Measurements from ENCODE around the gene KLHL8.

Gene KLHL8

DNA sequence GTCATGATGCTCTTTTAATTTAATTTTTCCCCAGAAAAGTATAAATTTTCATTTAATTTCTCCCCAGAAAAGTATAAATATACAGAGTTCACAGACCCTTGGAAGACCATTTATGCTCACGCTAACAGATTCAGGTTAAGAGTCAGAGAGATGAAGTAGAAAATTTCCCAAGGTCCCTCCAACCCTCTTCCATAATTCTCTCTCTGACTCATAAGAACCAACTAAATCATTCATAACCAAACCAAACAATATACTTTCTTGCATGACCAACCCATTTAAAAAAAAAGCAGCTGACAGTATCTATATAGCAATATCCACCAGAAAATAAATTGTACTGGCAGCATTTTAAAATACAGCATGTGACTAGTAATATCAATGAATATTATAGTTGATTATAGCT is 3.9 kb downstream of the KLHL8 start:
- peaks cover 80% of the 10 kb centered on the region for H3K79me2 ChIP-seq (ENCODE audit: low read length)
- H2AFZ ChIP-seq (ENCODE audit: low read depth, low read length): no peak overlapping the region
- no peak overlapping the region for H3K4me2 ChIP-seq (ENCODE audit: low read length)

GRCh38 chr4:87213421-87214075 is 6.9 kb downstream of the KLHL8 start:
- Histone ChIP-seq H3K27ac (ENCODE audit: low read length) (no peak overlapping the region), H3K4me1 (ENCODE audit: low read length) (peaks cover 8% of the 10 kb centered on the region), H3K36me3 (replicated peaks; ENCODE audit: low read depth, low read length) (no peaks in the 10 kb centered on the region), H3K4me3 (ENCODE audit: low read length) (no peak overlapping the region), H4K20me1 (ENCODE audit: insufficient read depth, low read length) (0 out of 2 replicates have a peak, but pooled peaks cover 10% of the 10 kb centered on the region), H3K4me2 (ENCODE audit: low read length) (no peak overlapping the region), H3K79me2 (ENCODE audit: low read length) (peaks cover 85% of the 10 kb centered on the region), H3K27me3 (ENCODE audit: low read depth, low read length) (no peaks in the 10 kb centered on the region), H3K9ac (ENCODE audit: low read length) (no peak overlapping the region), H2AFZ (ENCODE audit: low read depth, low read length) (no peak overlapping the region), H3K9me3 (ENCODE audit: insufficient read depth, low read length) (no peaks in the 10 kb centered on the region)
- no peak for TF ChIP-seq EZH2phosphoT487 (IDR thresholded peaks at IDR 0.05; ENCODE audit: low read depth)
- TF ChIP-seq, protein P1, sequence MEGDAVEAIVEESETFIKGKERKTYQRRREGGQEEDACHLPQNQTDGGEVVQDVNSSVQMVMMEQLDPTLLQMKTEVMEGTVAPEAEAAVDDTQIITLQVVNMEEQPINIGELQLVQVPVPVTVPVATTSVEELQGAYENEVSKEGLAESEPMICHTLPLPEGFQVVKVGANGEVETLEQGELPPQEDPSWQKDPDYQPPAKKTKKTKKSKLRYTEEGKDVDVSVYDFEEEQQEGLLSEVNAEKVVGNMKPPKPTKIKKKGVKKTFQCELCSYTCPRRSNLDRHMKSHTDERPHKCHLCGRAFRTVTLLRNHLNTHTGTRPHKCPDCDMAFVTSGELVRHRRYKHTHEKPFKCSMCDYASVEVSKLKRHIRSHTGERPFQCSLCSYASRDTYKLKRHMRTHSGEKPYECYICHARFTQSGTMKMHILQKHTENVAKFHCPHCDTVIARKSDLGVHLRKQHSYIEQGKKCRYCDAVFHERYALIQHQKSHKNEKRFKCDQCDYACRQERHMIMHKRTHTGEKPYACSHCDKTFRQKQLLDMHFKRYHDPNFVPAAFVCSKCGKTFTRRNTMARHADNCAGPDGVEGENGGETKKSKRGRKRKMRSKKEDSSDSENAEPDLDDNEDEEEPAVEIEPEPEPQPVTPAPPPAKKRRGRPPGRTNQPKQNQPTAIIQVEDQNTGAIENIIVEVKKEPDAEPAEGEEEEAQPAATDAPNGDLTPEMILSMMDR (IDR thresholded peaks at IDR 0.05; ENCODE audit: low read depth, low read length): no peak

More for the DNA sequence above, 3.9 kb downstream of the KLHL8 start:
- 0 out of 2 replicates have a peak, but pooled peaks cover 17% of the 10 kb centered on the region for H4K20me1 ChIP-seq (ENCODE audit: insufficient read depth, low read length)
- H3K4me3 ChIP-seq (ENCODE audit: low read length): no peak overlapping the region
- H3K9me3 ChIP-seq (ENCODE audit: insufficient read depth, low read length): no peaks in the 10 kb centered on the region
- H3K36me3 ChIP-seq (replicated peaks; ENCODE audit: low read depth, low read length): no peaks in the 10 kb centered on the region
- H3K4me1 ChIP-seq (ENCODE audit: low read length): peaks cover 7% of the 10 kb centered on the region
- no peak overlapping the region for H3K27ac ChIP-seq (ENCODE audit: low read length)
- TF ChIP-seq EZH2phosphoT487 (IDR thresholded peaks at IDR 0.05; ENCODE audit: low read depth): no peak
- TF ChIP-seq, protein P1 (IDR thresholded peaks at IDR 0.05; ENCODE audit: low read depth, low read length): no peak
- no peaks in the 10 kb centered on the region for H3K27me3 ChIP-seq (ENCODE audit: low read depth, low read length)
- H3K9ac ChIP-seq (ENCODE audit: low read length): no peak overlapping the region

DNA sequence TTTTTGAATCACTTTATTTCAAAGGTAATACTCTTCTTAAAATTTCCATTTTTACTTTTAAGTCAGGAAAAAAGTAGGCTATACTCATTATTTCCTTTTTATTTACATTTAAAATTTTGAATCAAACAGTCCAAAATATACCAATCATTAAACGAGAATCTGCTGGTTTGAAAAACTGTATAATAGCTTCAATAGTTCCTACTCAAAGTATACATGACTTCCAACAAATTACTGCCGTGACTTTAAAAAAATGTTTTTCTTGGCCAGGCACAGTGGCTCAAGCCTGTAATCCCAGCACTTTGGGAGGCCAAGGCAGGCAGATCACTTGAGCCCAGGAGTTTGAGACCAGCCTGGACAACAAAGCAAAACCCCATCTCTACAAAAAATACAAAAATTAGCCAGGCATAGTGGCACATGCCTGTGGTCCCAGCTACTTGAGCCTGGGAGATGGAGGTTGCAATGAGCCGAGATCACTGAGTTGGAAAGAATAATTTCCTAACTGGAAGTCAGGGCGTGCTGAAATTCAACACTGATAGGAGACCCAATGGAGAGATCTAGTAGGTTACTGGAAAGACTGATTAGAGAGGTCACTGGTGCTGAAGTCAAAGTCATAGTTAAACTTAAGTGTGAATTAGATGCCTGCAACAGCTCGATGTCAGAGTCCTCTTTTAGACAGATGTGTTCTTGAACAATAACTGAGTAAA is 9.0 kb downstream of the KLHL8 start:
- no peak overlapping the region for H2AFZ ChIP-seq (ENCODE audit: low read depth, low read length)
- H3K36me3 ChIP-seq (replicated peaks; ENCODE audit: low read depth, low read length): peaks cover 4% of the 10 kb centered on the region
- H3K79me2 ChIP-seq (ENCODE audit: low read length): peaks cover 84% of the 10 kb centered on the region
- H3K27ac ChIP-seq (ENCODE audit: low read length): no peak overlapping the region
- H4K20me1 ChIP-seq (ENCODE audit: insufficient read depth, low read length): peaks cover 15% of the 10 kb centered on the region; the same call in 1 of the 2 replicates
- TF ChIP-seq, protein P1 (IDR thresholded peaks at IDR 0.05; ENCODE audit: low read depth, low read length): no peak
- TF ChIP-seq EZH2phosphoT487 (IDR thresholded peaks at IDR 0.05; ENCODE audit: low read depth): no peak
- no peak overlapping the region for H3K4me3 ChIP-seq (ENCODE audit: low read length)
- no peaks in the 10 kb centered on the region for H3K9me3 ChIP-seq (ENCODE audit: insufficient read depth, low read length)
- H3K4me2 ChIP-seq (ENCODE audit: low read length): no peak overlapping the region
- peaks cover 8% of the 10 kb centered on the region for H3K4me1 ChIP-seq (ENCODE audit: low read length)
- no peaks in the 10 kb centered on the region for H3K27me3 ChIP-seq (ENCODE audit: low read depth, low read length)
- H3K9ac ChIP-seq (ENCODE audit: low read length): no peak overlapping the region

- Histone ChIP-seq H3K27ac (ENCODE audit: low read length) (no peak overlapping the region), H3K27me3 (ENCODE audit: low read depth, low read length) (no peaks in the 10 kb centered on the region), H3K9me3 (ENCODE audit: insufficient read depth, low read length) (no peaks in the 10 kb centered on the region), H3K79me2 (ENCODE audit: low read length) (peaks cover 86% of the 10 kb centered on the region), H3K9ac (ENCODE audit: low read length) (no peak overlapping the region), H3K4me2 (ENCODE audit: low read length) (peak overlapping the region; percentile 14), H3K4me1 (ENCODE audit: low read length) (peaks cover 8% of the 10 kb centered on the region), H2AFZ (ENCODE audit: low read depth, low read length) (no peak overlapping the region), H3K36me3 (replicated peaks; ENCODE audit: low read depth, low read length) (peaks cover 4% of the 10 kb centered on the region), H3K4me3 (ENCODE audit: low read length) (no peak overlapping the region), H4K20me1 (ENCODE audit: insufficient read depth, low read length) (peaks cover 15% of the 10 kb centered on the region; the same call in 1 of the 2 replicates)
- TF ChIP-seq EZH2phosphoT487 (IDR thresholded peaks at IDR 0.05; ENCODE audit: low read depth): no peak
- TF ChIP-seq, protein P1 (IDR thresholded peaks at IDR 0.05; ENCODE audit: low read depth, low read length): no peak
Measured at GRCh38 chr4:87209696-87210095, 10.7 kb downstream of the KLHL8 start.

All from OCI-LY3 (cell line).